HFFc6 (cell line): ENCODE measurements around the gene FGF18. TPM values are rescaled to one million over a fixed set of nuclear protein-coding genes. Genes with fewer than 3 reads are reported as not detected.

Experiments used
- DNase-seq: peaks from one replicate; pipeline ENCODE4 v3.0.0-alpha.2; 2018
- H3K27ac Mint-ChIP-seq: 2 replicates; pipeline ENCODE4 v1.8.0; 2020; ENCODE audit warnings: mild to moderate bottlenecking, mixed read lengths
- H3K27me3 Mint-ChIP-seq: 2 replicates; pipeline ENCODE4 v1.8.0; 2021; ENCODE audit warnings: mild to moderate bottlenecking, moderate library complexity, mixed read lengths; ENCODE audit not compliant: insufficient read depth
- H3K36me3 Mint-ChIP-seq: 2 replicates; pipeline ENCODE4 v1.8.0; 2021; ENCODE audit warnings: low read depth, mixed read lengths
- H3K4me1 Mint-ChIP-seq: 2 replicates; pipeline ENCODE4 v1.8.0; 2020; ENCODE audit warnings: low read depth, mixed read lengths
- H3K4me3 Mint-ChIP-seq: 2 replicates; pipeline ENCODE4 v1.8.0; 2020; ENCODE audit warnings: mild to moderate bottlenecking, moderate library complexity, mixed read lengths
- H3K9me3 Mint-ChIP-seq: 2 replicates; pipeline ENCODE4 v1.8.0; 2020; ENCODE audit warnings: mild to moderate bottlenecking, mixed read lengths
- total RNA-seq, 6 experiments: library from RNA; stranded (reverse); fragmentation: NEBNext Ultra II Directional; extraction: Animal tissue kit (Norgen Biotek cat#: 25700); gene quantifications; 2 replicates in 1 of 6; 3 replicates in 5 of 6; pipeline ENCODE4 v1.2.3, GENCODE V29; 2021
- TF ChIP-seq, protein P1 (sequence below): fragments of 200-600 bp; sonication (generic); IDR thresholded peaks from 2 replicates; pipeline ENCODE4 v1.5.0; 2021; ENCODE audit warnings: antibody characterized with exemption, mild to moderate bottlenecking

Gene FGF18
- total RNA-seq, 6 experiments from 2014 or later: 0.16 to 0.17 TPM; not detected in 4

- no peak for DNase-seq
- no peaks in the 10 kb centered on the region for H3K36me3 Mint-ChIP-seq
- H3K27me3 Mint-ChIP-seq: peaks cover 5% of the 10 kb centered on the region
- no peaks in the 10 kb centered on the region for H3K4me1 Mint-ChIP-seq
- H3K4me3 Mint-ChIP-seq: no peak overlapping the region
- no peak overlapping the region for H3K27ac Mint-ChIP-seq
- H3K9me3 Mint-ChIP-seq: no peaks in the 10 kb centered on the region
- TF ChIP-seq, protein P1, sequence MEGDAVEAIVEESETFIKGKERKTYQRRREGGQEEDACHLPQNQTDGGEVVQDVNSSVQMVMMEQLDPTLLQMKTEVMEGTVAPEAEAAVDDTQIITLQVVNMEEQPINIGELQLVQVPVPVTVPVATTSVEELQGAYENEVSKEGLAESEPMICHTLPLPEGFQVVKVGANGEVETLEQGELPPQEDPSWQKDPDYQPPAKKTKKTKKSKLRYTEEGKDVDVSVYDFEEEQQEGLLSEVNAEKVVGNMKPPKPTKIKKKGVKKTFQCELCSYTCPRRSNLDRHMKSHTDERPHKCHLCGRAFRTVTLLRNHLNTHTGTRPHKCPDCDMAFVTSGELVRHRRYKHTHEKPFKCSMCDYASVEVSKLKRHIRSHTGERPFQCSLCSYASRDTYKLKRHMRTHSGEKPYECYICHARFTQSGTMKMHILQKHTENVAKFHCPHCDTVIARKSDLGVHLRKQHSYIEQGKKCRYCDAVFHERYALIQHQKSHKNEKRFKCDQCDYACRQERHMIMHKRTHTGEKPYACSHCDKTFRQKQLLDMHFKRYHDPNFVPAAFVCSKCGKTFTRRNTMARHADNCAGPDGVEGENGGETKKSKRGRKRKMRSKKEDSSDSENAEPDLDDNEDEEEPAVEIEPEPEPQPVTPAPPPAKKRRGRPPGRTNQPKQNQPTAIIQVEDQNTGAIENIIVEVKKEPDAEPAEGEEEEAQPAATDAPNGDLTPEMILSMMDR: no peak
Measured at GRCh38 chr5:171433352-171433698, 13.9 kb downstream of the FGF18 start.

DNA sequence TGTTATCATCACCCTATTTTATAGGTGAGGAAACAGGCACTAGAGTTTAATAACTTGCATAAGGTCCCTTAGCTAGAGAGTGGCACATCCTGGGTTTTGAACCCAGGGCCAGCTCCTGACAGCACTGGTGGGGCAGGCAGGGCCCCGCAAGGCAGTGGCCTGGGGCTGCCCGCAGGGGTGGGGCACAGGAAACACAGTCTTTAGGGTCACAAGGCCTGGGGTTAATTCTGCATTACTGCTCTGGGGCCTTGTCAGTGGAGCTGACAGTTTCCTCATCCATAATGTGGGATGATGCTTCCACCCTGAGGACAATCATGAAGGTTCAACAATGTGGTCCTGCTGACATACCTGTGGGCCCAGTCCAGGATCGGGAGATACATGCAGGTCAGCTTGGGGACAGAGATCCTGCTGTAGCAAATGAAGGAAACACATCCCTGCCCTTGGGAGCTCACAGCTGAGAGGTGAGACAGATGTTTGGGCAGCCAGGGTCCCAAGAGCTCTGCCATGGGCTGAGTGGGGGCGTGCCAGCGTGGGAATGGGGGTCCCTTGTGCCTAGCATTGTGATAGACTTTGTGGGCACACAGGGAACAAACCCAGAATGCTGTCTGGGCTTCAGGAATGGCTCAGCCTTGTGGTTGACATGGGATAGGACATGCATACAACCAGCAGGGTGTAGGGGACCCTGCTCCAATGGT, 14.7 kb downstream of the FGF18 start:
- no peak overlapping the region for H3K27ac Mint-ChIP-seq
- H3K27me3 Mint-ChIP-seq: peaks cover 3% of the 10 kb centered on the region; the same call in 1 of the 2 replicates
- TF ChIP-seq, protein P1: peak; percentile 21; the same call in 1 of the 2 replicates
- no peak overlapping the region for H3K4me3 Mint-ChIP-seq
- no peaks in the 10 kb centered on the region for H3K4me1 Mint-ChIP-seq
- DNase-seq: no peak
- H3K36me3 Mint-ChIP-seq: no peaks in the 10 kb centered on the region
- no peaks in the 10 kb centered on the region for H3K9me3 Mint-ChIP-seq

- no peak overlapping the region for H3K27ac Mint-ChIP-seq
- TF ChIP-seq, protein P1: no peak
- no peaks in the 10 kb centered on the region for H3K4me1 Mint-ChIP-seq
- DNase-seq: no peak
- peaks cover 3% of the 10 kb centered on the region; the same call in 1 of the 2 replicates for H3K27me3 Mint-ChIP-seq
- H3K36me3 Mint-ChIP-seq: no peaks in the 10 kb centered on the region
- H3K9me3 Mint-ChIP-seq: no peaks in the 10 kb centered on the region
- no peak overlapping the region for H3K4me3 Mint-ChIP-seq
Measured at GRCh38 chr5:171434874-171435273, 15.4 kb downstream of the FGF18 start.

DNA sequence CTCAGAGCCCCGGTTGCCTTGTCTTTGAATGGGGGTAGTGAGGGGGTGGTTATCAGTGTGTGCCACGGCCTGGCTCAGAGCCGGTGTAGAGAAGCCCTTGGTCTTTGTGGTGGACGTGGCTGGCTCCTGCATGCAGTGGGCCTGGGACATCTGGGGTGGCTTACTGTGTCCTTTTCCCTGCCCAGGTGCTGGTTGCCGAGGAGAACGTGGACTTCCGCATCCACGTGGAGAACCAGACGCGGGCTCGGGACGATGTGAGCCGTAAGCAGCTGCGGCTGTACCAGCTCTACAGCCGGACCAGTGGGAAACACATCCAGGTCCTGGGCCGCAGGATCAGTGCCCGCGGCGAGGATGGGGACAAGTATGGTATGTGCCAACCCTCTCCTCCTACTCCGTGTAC, 16.5 kb downstream of the FGF18 start:
- H3K27ac Mint-ChIP-seq: no peak overlapping the region
- H3K4me1 Mint-ChIP-seq: no peaks in the 10 kb centered on the region
- H3K9me3 Mint-ChIP-seq: no peaks in the 10 kb centered on the region
- peaks cover 3% of the 10 kb centered on the region; the same call in 1 of the 2 replicates for H3K27me3 Mint-ChIP-seq
- TF ChIP-seq, protein P1: no peak
- no peak overlapping the region for H3K4me3 Mint-ChIP-seq
- DNase-seq: no peak
- H3K36me3 Mint-ChIP-seq: no peaks in the 10 kb centered on the region

- no peaks in the 10 kb centered on the region for H3K36me3 Mint-ChIP-seq
- H3K9me3 Mint-ChIP-seq: no peaks in the 10 kb centered on the region
- H3K4me3 Mint-ChIP-seq: no peak overlapping the region
- TF ChIP-seq, protein P1: no peak
- peaks cover 10% of the 10 kb centered on the region for H3K27me3 Mint-ChIP-seq
- no peak overlapping the region for H3K27ac Mint-ChIP-seq
- no peak for DNase-seq
- H3K4me1 Mint-ChIP-seq: no peaks in the 10 kb centered on the region
Measured at GRCh38 chr5:171436804-171437285, 17.4 kb downstream of the FGF18 start.
